Nucleus accumbens (tissue), 56 donors: ENCODE data around the gene CEBPG.
A peak's percentile ranks its signal among the peaks of the same experiment; 100 is the strongest.

Experiments
- DNase-seq, 56 donors: peaks; one replicate each; lab custom pipeline; 2025; lab: John Stamatoyannopoulos, UW

The CEBPG gene

DNA sequence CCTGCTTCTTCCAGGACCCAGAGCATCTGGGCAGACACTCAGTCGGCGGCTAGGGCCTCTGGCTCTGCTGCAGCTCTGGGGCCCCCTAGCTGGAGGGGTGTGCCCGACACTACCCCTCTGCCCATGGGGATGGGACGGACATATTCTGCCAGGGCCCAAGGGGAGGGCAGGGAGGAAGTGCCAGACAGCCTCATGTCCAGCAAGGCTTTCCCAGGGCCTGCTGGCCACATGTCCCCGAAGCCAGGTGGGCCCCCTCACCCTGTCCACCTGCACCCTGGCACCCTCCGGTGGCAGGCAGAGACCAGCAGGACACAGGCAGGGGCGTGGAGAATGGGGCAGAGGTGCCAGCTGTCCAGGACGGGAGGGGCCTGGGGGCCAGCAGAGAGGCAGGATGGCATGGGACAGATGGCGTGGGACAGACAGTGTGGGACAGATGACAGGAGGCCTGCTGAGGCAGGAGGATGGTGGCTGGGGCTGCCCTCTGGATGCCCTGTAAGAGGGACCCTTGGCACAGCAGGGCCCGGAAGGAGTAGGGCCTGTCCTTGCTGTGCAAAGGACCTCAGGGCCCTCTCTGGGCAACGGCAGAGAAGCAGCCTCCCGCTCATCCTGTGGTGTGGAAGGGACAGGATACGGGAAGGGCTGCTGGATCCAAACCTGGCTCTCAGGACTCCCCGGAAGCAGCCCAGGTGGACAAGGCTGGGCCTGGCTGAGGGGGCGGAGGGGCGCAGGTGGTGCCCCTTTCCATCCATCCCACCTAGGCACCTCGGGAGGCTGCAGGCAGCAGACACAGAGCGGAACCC is 29.1 kb downstream of the CEBPG start:
- DNase-seq = no peak

DNA sequence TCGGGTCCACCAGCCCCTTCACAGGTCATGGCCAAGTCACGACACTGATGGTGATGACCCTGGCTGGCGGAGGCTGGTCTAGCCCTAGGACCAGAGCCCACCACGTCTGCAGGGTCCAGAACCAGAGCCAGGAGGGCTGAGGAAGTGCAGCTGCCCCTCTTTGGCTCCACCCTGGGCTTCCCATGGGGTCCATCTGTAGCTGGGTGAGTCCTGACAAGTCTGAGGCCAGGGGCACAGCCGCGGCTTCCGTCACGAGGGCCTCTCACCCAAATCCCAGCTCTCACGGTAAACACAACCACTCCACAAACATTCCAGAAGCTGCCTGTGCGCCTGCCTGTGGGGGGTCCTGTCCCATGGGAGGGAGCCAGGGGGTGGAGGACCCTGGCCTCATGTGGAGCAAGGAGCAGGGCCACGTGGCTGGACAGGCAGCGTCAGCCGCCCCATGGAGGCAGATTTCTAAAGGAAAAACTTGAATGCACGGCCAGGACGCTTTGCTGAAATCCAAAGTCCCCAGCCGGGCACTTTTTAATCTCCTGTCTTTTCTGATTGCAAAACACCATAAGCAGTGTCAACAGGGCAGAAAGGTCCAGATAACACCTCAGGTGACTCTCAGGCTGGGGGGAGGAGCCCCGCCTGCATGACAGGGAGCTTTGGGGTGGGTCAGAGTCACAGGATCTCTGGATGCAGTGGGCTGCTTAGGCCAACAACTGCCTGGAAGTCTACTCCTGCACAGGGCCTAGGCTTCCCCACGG is 29.9 kb downstream of the CEBPG start:
- DNase-seq = no peak

DNA sequence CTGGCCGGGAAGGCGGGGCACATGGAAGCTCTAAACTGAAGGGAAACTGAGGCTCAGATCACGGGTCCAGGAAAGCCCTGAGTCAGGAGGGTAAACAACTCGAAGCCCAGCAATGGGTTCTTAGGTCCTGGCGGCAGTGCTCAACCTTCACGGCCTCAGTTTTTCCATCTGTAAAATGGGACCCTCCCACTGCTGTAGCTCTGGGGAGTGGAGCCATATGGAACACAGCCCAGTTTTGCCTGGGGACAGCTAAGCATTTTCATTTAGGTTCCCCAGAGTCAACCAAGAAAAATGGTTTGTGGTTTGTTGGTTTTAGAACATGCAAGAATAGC is 30.4 kb downstream of the CEBPG start:
- DNase-seq = no peak

DNA sequence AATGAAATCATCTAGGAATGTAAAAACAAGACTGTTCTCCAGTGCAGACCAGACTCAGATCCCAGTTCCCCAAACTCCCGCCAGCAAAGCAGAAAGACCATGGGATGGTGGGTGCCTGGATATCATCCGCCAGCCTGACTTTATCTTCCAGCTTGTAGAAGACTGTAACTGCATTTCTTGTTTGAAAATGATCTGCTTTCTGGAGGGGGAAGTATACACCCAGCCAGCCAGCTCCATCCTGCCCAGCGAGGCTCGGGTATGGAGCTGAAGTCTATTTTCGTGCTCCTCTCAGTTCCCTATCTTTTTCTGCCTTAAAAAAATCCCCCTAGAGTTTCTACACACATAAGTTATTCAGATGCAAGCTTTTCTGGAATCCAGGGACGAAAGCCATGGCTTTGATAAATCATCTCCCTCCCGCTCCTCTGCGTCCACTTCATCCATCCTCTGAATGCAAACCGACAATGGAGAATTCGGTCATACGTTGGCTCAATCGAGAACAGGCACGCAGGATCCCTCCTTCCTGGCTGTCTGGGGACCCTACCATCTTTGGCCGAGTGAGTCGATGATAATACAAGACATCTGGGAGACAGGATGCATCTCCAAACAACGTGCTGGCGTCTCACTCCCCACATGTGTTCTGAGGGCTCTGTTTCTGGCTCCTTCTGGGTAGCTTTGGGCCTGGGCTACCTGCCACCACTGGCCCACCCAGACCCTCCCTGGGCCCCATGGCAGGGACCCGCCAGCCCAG is 31.2 kb downstream of the CEBPG start:
- DNase-seq = no peak

DNA sequence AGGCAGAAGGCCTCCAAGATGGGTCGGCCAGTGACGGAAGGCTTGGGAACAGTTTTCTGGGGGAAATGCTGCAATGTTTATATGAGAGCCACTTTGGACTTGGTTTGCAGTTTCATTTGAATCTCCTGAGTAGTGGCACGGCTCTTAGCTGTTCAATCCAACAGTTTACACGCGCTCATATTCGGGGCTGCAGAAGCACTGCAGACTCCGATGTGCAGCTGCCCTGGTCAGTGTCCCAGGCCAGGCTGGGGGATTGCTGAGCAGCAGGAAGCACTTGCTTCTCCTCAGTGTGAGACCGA is 31.7 kb downstream of the CEBPG start:
- peak in 1 of 56 donors; percentile 40 for DNase-seq

DNA sequence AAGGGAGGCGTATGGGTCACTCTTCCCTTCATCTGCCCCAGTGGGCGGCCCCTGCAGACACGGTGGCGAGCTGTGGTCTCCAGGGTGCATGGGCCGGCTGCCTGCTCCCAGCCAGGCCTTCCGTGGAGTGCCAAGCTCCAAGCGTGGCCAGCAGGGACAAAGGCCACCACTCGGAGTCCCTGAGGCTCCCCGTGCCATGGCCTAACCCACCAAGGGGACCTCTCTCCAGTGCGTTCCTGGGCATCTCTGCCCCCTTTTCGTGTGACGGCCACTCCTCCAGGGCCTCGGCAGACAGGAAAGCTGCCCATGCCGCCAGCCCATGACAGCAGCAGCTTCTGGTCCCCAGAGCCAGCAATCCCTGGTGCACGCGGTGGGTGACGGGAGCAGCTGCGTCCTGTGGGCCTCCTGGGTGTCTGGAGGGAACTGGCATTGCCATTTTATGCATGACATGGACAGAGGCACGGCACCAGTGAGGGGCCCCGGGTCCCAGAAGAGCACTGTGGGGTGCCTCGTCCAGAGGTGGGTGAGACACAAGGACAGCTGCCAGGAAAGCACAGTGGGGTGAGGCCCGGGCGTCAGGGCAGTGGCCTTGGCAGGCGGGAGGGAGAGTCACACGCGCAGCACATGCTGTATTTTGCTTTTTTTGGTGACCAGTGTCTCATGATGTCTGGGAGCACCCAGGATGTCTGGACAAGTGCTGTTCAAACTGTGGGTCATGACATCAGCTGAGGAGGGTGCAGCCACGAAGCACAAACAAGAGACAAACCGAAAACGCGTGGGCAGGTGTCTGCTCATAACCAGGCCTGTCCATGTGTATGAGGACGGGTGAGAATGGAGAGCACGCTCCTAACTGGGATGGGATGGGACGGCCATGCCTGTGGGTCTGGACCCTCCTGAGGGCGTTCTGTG is 32.3 kb downstream of the CEBPG start:
- peak in 7 of 56 donors; percentile 13 to 58 (median 52) for DNase-seq

DNA sequence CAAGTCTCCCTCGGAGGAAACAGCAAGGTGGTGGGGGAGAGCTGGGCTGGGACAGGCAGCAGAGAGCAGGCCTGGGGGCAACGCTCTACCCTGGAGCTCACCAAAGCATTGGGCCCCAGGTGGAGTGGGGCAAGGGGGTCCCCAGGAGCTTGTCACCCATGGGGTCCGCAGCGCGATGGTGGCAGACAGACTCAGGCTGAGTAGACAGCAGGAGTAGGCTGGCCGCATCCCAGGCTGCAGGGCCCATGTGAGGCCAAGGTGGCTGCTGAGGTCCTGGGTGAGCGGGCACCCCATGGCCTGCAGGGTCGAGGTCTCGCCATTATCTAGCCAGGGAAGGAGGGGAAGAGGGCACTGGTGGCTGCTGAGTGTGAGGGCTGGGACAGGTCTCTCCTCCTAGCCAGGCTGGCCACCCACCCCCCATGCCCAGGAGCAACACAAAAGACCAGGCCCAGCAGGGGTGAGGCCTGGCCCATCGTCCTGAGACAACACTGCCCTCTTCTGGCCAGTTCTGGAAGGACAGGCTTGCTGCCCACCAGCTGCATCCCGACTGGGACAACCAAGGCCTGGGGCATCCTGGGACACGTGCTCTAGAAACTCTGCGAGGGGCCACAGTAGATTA is 33.1 kb downstream of the CEBPG start:
- DNase-seq = peak in 44 of 56 donors; percentile 11 to 83 (median 44)

DNA sequence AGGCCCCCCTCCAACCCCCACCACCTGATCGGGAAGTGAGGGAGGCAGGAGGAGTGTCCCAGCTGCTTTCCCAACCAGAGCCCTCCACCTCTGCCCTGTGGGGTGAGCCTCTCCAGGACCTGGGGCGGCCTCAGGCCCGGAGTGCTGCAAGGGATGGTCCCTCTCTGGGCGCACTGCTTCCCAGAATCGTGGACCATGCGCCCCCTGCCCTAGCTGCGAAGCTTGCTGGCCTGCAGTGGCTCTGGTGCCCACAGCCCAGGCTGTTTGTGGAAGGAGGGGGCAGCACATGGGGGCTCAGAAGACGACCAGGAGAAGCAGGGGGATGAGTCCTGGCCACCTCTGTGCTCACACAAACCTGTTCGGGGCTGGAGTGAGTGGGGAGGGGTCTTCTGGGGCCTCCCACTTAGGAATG is 33.6 kb downstream of the CEBPG start:
- no peak for DNase-seq

DNA sequence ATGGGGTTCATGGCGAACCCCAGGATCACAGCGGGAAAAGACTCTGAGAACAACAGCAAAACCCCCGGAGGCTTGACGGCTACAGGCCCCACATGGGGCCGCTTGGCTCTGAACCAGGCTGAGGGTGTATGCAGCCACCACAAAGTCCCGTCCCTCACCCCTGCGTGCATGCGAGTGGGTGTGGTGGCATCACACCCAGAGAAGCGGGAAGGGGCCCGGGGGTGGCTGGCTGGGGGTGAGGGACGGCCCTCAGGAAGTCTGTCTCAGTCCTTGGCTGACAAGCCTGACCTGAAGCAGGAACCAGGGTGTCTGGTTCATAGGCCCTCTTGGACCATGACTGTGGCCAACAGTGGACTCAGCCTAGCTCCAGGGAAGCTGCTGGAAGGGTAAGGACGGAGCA is 34.2 kb downstream of the CEBPG start:
- DNase-seq = no peak

DNA sequence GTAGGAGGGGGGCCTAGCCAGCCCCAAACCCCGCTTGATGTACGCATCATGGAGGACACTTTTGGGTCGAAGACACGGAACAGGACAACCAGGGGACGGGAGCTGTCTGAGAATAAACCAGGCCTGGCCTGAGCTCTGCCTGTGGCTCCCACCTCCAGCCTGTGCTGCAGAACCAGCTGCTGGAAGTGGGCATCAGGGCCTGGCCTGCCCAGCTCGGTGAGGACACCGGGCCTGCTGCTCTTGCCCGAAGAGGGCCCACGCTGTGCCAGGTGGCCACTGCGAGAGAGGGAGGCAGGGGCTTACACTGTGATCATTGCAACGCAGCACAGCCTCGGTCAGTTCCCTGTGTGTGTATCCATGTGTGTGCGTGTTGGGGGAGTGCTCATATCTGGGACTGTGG is 34.6 kb downstream of the CEBPG start:
- DNase-seq = no peak

DNA sequence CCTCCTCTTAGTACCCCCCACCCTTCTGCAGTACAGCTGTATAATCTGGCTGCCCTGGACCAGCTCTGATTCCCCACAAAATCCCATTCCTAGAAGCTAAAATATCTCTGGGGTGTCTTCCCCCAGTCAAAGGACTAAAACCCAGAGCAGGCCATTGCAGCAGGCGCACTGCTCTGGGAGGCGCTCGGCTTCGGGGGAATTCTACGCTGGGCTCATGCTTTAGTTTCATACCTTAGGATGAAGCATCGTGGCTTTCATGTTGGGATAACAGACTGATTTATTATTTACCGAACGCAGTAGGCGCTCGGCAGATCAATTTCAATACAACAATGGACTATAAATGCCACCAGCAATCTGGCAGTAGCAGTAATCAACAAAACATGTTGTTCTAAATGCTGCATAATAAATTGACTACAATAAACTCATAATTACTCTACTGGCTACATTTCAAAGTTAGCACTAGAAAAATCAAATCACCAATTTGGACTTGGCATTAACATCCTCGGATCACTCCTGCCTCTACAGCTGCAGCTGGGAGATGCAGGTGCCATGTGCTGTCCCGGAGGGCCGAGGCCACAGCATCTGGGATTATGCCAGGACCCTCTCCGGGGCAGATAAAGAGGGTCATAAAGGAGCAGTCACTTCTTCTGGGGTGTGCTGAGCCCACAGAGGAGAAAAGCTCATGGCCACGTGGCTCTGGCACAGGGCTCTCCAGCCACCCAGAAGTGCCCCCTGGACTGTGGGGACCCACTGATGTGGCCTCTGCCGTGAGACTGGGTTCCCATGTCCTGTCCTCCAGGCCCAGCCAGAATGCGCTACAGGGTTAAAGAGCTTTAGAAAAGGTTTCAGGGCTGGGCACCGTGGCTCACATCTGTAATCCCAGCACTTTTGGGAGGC is 35.3 kb downstream of the CEBPG start:
- DNase-seq = no peak

DNA sequence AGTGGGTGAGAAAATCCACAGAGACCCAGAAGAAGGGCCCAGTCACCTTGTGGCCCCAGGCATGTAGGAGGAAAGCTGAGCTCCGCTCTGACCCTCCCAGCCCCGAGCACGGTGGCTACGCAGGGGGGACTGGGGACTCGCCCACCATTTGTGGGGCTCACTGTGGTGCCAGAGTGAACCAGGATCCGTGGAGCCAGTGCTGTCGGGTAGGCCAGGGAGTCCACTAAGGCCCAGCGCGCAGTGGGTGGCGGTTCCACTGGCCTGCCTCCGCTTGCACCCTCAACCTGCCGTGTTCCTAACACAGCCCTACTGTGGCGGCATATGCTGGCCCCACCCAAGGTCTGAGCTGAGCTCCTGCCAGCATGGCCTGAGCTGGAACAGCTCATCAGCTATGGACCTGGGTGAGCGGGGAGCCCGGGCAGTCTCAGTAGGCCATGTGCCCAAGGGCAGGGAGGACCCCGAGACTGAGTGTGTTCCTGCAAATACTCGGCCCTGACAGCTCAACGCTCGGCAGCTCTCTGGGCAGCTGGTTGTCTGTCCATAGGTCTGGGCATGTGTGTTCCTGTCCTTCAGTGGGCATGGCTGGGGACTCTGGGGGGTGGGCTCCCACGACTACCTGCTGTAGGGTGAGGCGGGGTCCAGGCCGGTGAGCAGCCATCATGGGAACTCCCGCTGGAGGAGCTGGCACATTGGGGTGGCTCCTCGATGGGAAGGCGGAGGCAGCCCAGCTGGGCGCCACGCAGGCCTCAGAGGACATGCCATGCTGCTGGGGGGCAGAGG is 36.6 kb downstream of the CEBPG start:
- DNase-seq = no peak

DNA sequence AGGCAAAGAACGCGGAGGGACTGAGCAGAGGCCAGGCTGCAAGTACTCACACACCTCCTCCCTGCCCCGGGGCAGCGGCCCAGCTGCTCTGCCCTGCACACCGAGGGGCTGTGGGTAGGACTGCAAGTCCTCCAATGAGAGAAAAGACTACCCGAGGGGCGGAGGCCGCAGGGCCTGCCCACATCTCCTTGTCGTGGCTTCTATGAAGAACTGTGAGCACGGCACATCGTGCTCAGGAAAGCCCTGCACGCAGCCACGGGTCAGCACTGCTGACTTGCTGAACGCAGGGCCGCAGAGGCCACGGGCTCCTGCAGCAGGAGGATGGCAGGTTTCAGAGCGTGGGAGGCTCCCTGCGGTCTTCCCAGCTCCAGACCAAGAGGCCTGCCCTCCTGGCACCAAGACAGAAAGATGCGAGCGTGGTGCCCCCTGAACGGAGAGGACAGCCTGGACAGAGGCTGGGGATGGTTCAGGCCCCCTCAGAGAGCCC is 37.4 kb downstream of the CEBPG start:
- DNase-seq = no peak

DNA sequence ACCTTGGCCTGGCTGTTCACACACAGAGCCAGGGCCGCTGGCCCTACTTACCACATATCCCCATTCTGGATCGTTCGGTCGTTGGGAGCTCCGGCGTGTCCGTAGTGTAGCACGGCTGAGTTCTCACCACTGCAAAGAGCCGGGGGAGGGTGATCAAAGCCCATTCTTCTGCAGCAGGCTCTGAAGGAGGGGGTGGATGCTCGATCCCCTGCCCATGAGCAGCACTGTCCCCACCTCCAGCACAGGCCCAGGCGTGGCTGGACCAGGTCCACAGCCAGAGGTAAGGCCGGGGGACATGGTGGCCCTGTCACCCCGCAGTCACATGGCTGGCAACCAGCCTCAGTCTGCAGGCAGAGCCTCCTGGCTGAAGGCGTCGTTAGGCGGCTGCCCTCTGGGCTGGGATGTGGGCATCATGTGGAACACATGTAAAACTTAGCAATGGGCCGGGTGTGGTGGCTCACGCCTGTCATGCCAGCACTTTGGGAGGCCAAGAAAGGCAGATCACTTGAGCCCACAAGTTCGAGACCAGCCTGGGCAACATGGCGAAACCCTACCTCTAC is 38.2 kb downstream of the CEBPG start:
- no peak for DNase-seq

DNA sequence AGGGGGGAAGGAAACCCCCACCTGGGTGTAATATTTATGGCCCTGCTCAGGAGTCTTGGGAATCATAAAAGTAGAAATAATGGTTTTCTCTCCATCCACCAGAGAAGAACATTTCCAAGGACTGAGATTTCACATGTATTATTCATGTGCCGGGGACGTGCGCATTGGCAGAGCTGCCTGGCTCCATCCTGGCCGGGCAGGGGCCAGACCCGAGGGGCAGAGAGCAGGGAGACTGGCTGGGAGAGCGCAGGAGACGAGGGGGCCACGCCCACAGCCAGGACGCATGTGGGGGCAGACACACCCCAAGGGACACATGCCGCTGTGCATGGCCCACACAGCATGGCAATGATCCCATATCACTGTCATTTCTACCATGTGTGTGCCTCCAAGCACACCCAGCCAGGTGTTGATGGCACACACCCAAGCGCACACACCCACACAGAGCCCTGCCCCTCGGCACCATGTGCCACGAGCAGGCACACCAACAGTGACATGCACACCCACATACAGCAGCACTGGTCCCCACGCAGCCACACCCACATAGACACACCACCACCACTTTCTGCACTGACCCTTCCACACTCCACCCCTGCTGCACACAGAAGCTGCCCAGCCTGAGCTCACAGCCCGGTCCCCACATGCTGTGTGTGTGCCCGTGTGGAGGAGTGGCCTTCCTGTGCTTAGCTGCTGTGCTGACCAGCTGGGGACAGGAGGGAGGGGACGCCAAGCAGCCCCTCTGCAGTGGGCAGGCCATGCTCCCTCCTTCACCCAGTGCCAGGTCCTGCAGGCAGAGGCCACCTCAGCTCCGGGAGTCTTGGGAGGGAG is 39.3 kb downstream of the CEBPG start:
- DNase-seq = peak in 7 of 56 donors; percentile 11 to 75 (median 25)

DNA sequence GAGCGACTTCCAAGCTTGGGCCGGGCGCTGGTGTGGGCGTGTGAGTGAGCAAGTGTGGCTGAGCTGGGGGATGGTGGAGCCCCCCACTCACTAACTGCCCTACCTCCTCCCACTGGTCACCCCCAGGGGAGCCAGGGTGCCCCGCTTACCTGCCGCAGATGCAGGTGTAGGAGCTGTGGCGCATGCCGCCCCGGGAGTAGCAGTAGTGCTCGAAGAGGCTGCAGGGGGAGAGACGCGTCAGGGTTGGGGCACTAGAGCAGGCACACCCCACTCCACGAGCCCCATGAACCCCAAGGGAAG is 39.9 kb downstream of the CEBPG start:
- no peak for DNase-seq
